H1 (cell line): ENCODE measurements around the gene MDM1.

Source experiments
- BACH1 ChIP-seq: IDR thresholded peaks from 2 replicates; pipeline ENCODE4 v1.6.1; 2012; ENCODE audit warnings: low read length, improper control_type of control experiment
- CEBPB ChIP-seq: IDR thresholded peaks from 2 replicates; pipeline ENCODE4 v1.6.1; 2012; ENCODE audit warnings: low read depth, low read length
- CHD1 ChIP-seq: IDR thresholded peaks from 2 replicates; pipeline ENCODE4 v1.6.1; 2012; ENCODE audit warnings: low read depth, low read length, improper control_type of control experiment
- CHD2 ChIP-seq: IDR thresholded peaks from 2 replicates; pipeline ENCODE4 v1.6.1; 2012; ENCODE audit warnings: low read length, improper control_type of control experiment
- EZH2 ChIP-seq: fragments of 200-600 bp; sonication (generic); IDR thresholded peaks from 2 replicates; pipeline ENCODE4 v1.7.1; 2012; ENCODE audit warnings: low read depth, mild to moderate bottlenecking, moderate library complexity, low read length, inconsistent platforms; ENCODE audit not compliant: severe bottlenecking
- NANOG ChIP-seq: IDR thresholded peaks from 2 replicates; pipeline ENCODE4 v1.6.1; 2011; ENCODE audit warnings: low read length, low read depth, mild to moderate bottlenecking, inconsistent platforms; ENCODE audit not compliant: insufficient read depth, poor library complexity, severe bottlenecking
- POLR2AphosphoS5 ChIP-seq: IDR thresholded peaks from 2 replicates; pipeline ENCODE4 v1.6.1; 2011; ENCODE audit warnings: low read depth, low read length
- RAD21 ChIP-seq, 2 experiments: IDR thresholded peaks in 1 of 2; conservative IDR thresholded peaks in 1 of 2; 2 replicates each; pipeline ENCODE4 v1.6.1; 2011; ENCODE audit warnings: low read depth in 2 of 2, low read length in 2 of 2, improper control_type of control experiment in 1 of 2, inconsistent platforms in 1 of 2, mild to moderate bottlenecking in 1 of 2, moderate library complexity in 1 of 2
- SIX5 ChIP-seq: IDR thresholded peaks from 2 replicates; pipeline ENCODE4 v1.6.1; 2011; ENCODE audit warnings: mild to moderate bottlenecking, low read depth, low read length
- SRF ChIP-seq: IDR thresholded peaks from 2 replicates; pipeline ENCODE4 v1.6.1; 2011; ENCODE audit warnings: mild to moderate bottlenecking, low read depth, low read length, moderate library complexity
- TAF1 ChIP-seq: IDR thresholded peaks from 2 replicates; pipeline ENCODE4 v1.6.1; 2011; ENCODE audit warnings: mild to moderate bottlenecking, low read depth, low read length
- TF ChIP-seq, protein P1 (sequence below), 3 experiments: IDR thresholded peaks; 1 replicate in 2 of 3; 2 replicates in 1 of 3; pipeline versions ENCODE4 v1.5.1 to v1.6.1; 2011; ENCODE audit warnings: low read length in 3 of 3, mild to moderate bottlenecking in 3 of 3, inconsistent platforms in 2 of 3, low read depth in 1 of 3, moderate library complexity in 1 of 3; ENCODE audit not compliant: insufficient read depth in 1 of 3; ENCODE audit errors: control extremely low read depth in 1 of 3

DNA sequence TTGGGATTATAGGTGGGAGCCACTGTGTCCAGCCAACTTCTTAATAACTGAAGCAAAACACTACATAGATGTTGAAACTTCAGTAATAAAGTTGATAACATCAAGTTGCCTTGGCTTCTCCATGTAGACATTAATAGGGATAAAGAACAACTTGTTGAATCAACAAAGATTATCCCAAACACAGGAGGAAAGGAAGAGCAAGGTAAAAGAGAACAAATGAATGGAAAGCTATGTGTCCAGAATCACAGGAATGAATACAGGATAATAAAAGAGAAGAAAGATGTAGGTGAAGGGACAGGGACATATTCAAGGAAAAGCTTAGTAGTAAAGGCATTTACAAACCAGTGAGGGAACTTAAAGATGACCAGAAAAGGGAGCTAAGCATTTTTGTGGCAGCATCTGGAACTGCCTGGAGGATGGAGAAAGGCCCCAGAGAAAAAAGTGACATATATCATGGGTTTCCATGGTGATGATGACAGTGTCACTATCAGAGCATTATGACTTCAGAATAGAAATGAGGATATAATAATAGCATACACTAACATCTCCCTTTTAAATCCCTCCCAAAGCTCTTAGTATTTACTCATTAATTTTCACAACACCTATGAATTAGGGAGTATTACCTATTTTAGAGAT, 24.0 kb upstream of the MDM1 start:
- no peak for TF ChIP-seq EZH2
- no peak for TF ChIP-seq CHD1
- TF ChIP-seq, protein P1, sequence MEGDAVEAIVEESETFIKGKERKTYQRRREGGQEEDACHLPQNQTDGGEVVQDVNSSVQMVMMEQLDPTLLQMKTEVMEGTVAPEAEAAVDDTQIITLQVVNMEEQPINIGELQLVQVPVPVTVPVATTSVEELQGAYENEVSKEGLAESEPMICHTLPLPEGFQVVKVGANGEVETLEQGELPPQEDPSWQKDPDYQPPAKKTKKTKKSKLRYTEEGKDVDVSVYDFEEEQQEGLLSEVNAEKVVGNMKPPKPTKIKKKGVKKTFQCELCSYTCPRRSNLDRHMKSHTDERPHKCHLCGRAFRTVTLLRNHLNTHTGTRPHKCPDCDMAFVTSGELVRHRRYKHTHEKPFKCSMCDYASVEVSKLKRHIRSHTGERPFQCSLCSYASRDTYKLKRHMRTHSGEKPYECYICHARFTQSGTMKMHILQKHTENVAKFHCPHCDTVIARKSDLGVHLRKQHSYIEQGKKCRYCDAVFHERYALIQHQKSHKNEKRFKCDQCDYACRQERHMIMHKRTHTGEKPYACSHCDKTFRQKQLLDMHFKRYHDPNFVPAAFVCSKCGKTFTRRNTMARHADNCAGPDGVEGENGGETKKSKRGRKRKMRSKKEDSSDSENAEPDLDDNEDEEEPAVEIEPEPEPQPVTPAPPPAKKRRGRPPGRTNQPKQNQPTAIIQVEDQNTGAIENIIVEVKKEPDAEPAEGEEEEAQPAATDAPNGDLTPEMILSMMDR (IDR thresholded peaks at IDR 0.05; ENCODE audit: control extremely low read depth in 1 of 3, insufficient read depth in 1 of 3, low read depth in 1 of 3, low read length in 3 of 3) = no peak
- TF ChIP-seq CEBPB = no peak
- TF ChIP-seq CHD2 = no peak
- no peak for TF ChIP-seq SRF
- TF ChIP-seq NANOG = no peak
- no peak for TF ChIP-seq BACH1
- TF ChIP-seq RAD21 (IDR thresholded peaks at IDR 0.05 in 1 of 2, conservative IDR thresholded peaks at IDR 0.05 in 1 of 2; ENCODE audit: low read depth in 2 of 2, low read length in 2 of 2) = no peak
- no peak for TF ChIP-seq SIX5
- no peak for TF ChIP-seq POLR2AphosphoS5
- no peak for TF ChIP-seq TAF1
